K562 (cell line): ENCODE measurements around the gene ERGIC1. TPM values are rescaled to one million over a fixed set of nuclear protein-coding genes. Genes with fewer than 3 reads are reported as not detected.
A peak's percentile ranks its signal among the peaks of the same experiment; 100 is the strongest.

ENCODE experiments used
- ATAC-seq: fragments of 200-7000 bp; cut with Tn5 transposase; 3 replicates; pipeline ENCODE4 v1.9.1; 2020; ENCODE audit warnings: moderate library complexity
- BruUV-seq: library from RNA; stranded (reverse); fragments of 400-500 nt; replicated peaks from 2 replicates; lab custom pipeline; 2021; lab: Mats Ljungman, UMichigan
- CTCF ChIA-PET: fragments of 300-600 bp; formaldehyde crosslinking; extraction: SDS; loops from one replicate; lab custom pipeline; 2021; ENCODE audit warnings: low intra/inter-chr PET ratio; lab: Yijun Ruan, JAX
- POLR2A ChIA-PET: fragments of 300-600, 350-650 bp; sonication (Branson Sonifier 250); formaldehyde crosslinking; extraction: SDS; loops from one replicate; lab custom pipeline; 2021; ENCODE audit warnings: antibody characterized with exemption, inconsistent platforms; lab: Yijun Ruan, JAX
- DNase-seq, 4 experiments: peaks; one replicate each; pipeline versions ENCODE4 v3.0.0 to v3.0.0-alpha.2; 2011 to 2018; ENCODE audit warnings: low spot score in 3 of 4, mixed read lengths in 3 of 4; ENCODE audit errors: extremely low read depth in 1 of 4
- FAIRE-seq: peaks from 2 replicates; lab custom pipeline; 2011; peaks lifted over from hg19 to GRCh38; lab: Jason Lieb, UNC
- H2AFZ ChIP-seq: 2 replicates; pipeline ENCODE4 v1.6.0; 2011; ENCODE audit warnings: low read depth, low read length, control low read depth, inconsistent platforms
- H3K27ac ChIP-seq: fragments of 200-600 bp; 3 replicates; pipeline ENCODE4 v1.8.0; 2011; ENCODE audit warnings: low read depth, mild to moderate bottlenecking, control low read depth, inconsistent platforms, low read length, moderate library complexity, mixed read lengths; ENCODE audit errors: extremely low read depth
- H3K27me3 ChIP-seq, 2 experiments: fragments of 300-600 bp in 1 of 2; 2 replicates in 1 of 2; 3 replicates in 1 of 2; pipeline versions ENCODE4 v1.6.0 to v1.8.0; 2011; ENCODE audit warnings: inconsistent platforms in 2 of 2, low read length in 2 of 2, mild to moderate bottlenecking in 1 of 2, mixed read lengths in 1 of 2, moderate library complexity in 1 of 2; ENCODE audit not compliant: control insufficient read depth in 2 of 2, insufficient read depth in 2 of 2
- H3K36me3 ChIP-seq: fragments of 300-600 bp; 3 replicates; pipeline ENCODE4 v1.8.0; 2011; ENCODE audit warnings: mild to moderate bottlenecking, low read length, inconsistent platforms; ENCODE audit not compliant: control insufficient read depth, insufficient read depth
- H3K4me1 ChIP-seq, 2 experiments: fragments of 200-600 bp in 1 of 2; replicated peaks in 1 of 2; 2 replicates in 1 of 2; 3 replicates in 1 of 2; pipeline versions ENCODE4 v1.5.1 to v1.8.0; 2011; ENCODE audit warnings: inconsistent platforms in 2 of 2, low read length in 2 of 2, mild to moderate bottlenecking in 1 of 2, mixed read lengths in 1 of 2, moderate library complexity in 1 of 2; ENCODE audit not compliant: control insufficient read depth in 2 of 2, insufficient read depth in 2 of 2
- H3K4me2 ChIP-seq: 2 replicates; pipeline ENCODE4 v1.6.1; 2011; ENCODE audit warnings: low read length, control low read depth, inconsistent platforms, mixed read lengths; ENCODE audit not compliant: insufficient read depth
- H3K4me3 ChIP-seq: fragments of 200-600 bp; sonication (generic), shearing (Covaris generic); 2 replicates; pipeline ENCODE4 v1.5.1; 2016; ENCODE audit warnings: control low read depth, inconsistent platforms
- H3K79me2 ChIP-seq: fragments of 200-600 bp; 3 replicates; pipeline ENCODE4 v1.8.0; 2011; ENCODE audit warnings: low read length, inconsistent platforms; ENCODE audit not compliant: control insufficient read depth, insufficient read depth
- H3K9ac ChIP-seq, 2 experiments: 2 replicates each; pipeline versions ENCODE4 v1.6.0 to v1.6.1; 2011; ENCODE audit warnings: low read depth in 2 of 2, low read length in 2 of 2, control low read depth in 1 of 2, inconsistent platforms in 1 of 2, mild to moderate bottlenecking in 1 of 2, mixed read lengths in 1 of 2; ENCODE audit not compliant: insufficient read depth in 1 of 2
- H3K9me1 ChIP-seq: one replicate; pipeline ENCODE4 v1.6.0; 2011; ENCODE audit warnings: inconsistent platforms, mild to moderate bottlenecking, low read length, moderate library complexity; ENCODE audit not compliant: control insufficient read depth, insufficient read depth
- H3K9me3 ChIP-seq: replicated peaks from 2 replicates; pipeline ENCODE4 v1.5.1; 2011; ENCODE audit warnings: low read depth, low read length, inconsistent platforms; ENCODE audit not compliant: control insufficient read depth, insufficient read depth
- H4K20me1 ChIP-seq: replicated peaks from 2 replicates; pipeline ENCODE4 v1.6.1; 2011; ENCODE audit warnings: low read length, inconsistent platforms, mixed read lengths; ENCODE audit not compliant: control insufficient read depth, insufficient read depth
- BCOR ChIP-seq: fragments of 450-650 bp; IDR thresholded peaks from 2 replicates; pipeline ENCODE4 v1.6.1; 2016
- ETV1 ChIP-seq: fragments of 450-650 bp; conservative IDR thresholded peaks from 2 replicates; pipeline ENCODE4 v1.6.1; 2016; ENCODE audit warnings: missing genetic modification characterization, control low read depth, low read depth, missing compliant biosample characterization
- FOXK1 ChIP-seq: sonication (generic); formaldehyde crosslinking; IDR thresholded peaks from 2 replicates; pipeline ENCODE4 v1.8.0; 2022; ENCODE audit warnings: missing genetic modification reagents, mild to moderate bottlenecking, borderline replicate concordance
- MEF2A ChIP-seq: IDR thresholded peaks from 2 replicates; pipeline ENCODE4 v1.6.1; 2011; ENCODE audit warnings: low read depth, mild to moderate bottlenecking, low read length, moderate library complexity; ENCODE audit not compliant: control insufficient read depth
- MEIS2 ChIP-seq: fragments of 450-650 bp; IDR thresholded peaks from 2 replicates; pipeline ENCODE4 v1.6.1; 2014; ENCODE audit warnings: mild to moderate bottlenecking; ENCODE audit not compliant: partially characterized antibody
- XRCC4 ChIP-seq: IDR thresholded peaks from one replicate; pipeline ENCODE4 v1.6.1; 2011; ENCODE audit not compliant: insufficient read depth, insufficient read length; ENCODE audit errors: extremely low read depth
- ZFP36 ChIP-seq: fragments of 150-350 bp; IDR thresholded peaks from 2 replicates; pipeline ENCODE4 v1.6.1; 2018; ENCODE audit warnings: low read length, low read depth; ENCODE audit not compliant: partially characterized antibody
- ZNF324 ChIP-seq: fragments of 250-450 bp; sonication (Bioruptor Pico); IDR thresholded peaks from 2 replicates; pipeline ENCODE4 v1.4.0; 2020; ENCODE audit warnings: mild to moderate bottlenecking
- ZNF830 ChIP-seq: fragments of 250-450 bp; sonication (Bioruptor Pico); IDR thresholded peaks from 2 replicates; pipeline ENCODE4 v1.5.0; 2021; ENCODE audit warnings: mild to moderate bottlenecking
- WGBS: fragments of 100-300 bp; shearing (Covaris generic); methylation state at CpG from one replicate; pipeline ENCODE4 v1.1.6; 2016; ENCODE audit warnings: low coverage, mixed read lengths; ENCODE audit not compliant: insufficient coverage; ENCODE audit errors: missing lambda C conversion rate; 5-methylcytosine and 5-hydroxymethylcytosine counted together
- in situ Hi-C: fragments of 300-500 bp; cut with MboI; formaldehyde crosslinking; loops from 4 replicates; pipeline ENCODE4 v1.15.0; 2018; ENCODE audit warnings: inconsistent platforms, mixed read lengths
- intact Hi-C: fragments of 100-400 bp; cut with micrococcal nuclease; formaldehyde crosslinking; loops from 2 replicates; pipeline ENCODE4 v1.14.2; 2022
- polyA plus RNA-seq, 8 experiments: library from polyadenylated mRNA; depleted of rRNA in 4 of 8; stranded (reverse) in 5 of 8; unstranded in 3 of 8; fragments of >200 nt; fragmentation: Nextera tagmentation in 2 of 8; fragmentation: Illumina TruSeq in 1 of 8; extraction: Ambion mirVana in 2 of 8; extraction: Trizol in 1 of 8; gene quantifications; 2 replicates each; pipeline versions ENCODE4 v1.2.1 to v1.2.3, GENCODE V29; 2011 to 2014; ENCODE audit warnings: inconsistent platforms in 1 of 8, missing spikeins in 1 of 8
- total RNA-seq, 7 experiments: library from RNA; depleted of rRNA in 6 of 7; stranded (reverse); fragments of >200 nt in 6 of 7; fragmentation: Illumina TruSeq in 2 of 7; extraction: Trizol in 2 of 7; gene quantifications; 2 replicates each; pipeline versions ENCODE4 v1.2.1 to v1.2.3, GENCODE V29; 2011 to 2021; ENCODE audit warnings: low replicate concordance in 1 of 7
- TF ChIP-seq, protein P1 (sequence below): fragments of 250-450 bp; sonication (Bioruptor Pico); IDR thresholded peaks from 2 replicates; pipeline ENCODE4 v1.4.0; 2020

Gene ERGIC1
- total and polyA plus RNA-seq, 9 of the 15 experiments (the other 6 are each of a cell fraction or from before 2014, with no cell fraction given) = 5.5 to 68.4 (median 36.4) TPM

- TF ChIP-seq, protein P1, sequence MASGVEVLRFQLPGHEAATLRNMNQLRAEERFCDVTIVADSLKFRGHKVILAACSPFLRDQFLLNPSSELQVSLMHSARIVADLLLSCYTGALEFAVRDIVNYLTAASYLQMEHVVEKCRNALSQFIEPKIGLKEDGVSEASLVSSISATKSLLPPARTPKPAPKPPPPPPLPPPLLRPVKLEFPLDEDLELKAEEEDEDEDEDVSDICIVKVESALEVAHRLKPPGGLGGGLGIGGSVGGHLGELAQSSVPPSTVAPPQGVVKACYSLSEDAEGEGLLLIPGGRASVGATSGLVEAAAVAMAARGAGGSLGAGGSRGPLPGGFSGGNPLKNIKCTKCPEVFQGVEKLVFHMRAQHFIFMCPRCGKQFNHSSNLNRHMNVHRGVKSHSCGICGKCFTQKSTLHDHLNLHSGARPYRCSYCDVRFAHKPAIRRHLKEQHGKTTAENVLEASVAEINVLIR (CRISPR knock-in tag) = no peak
- TF ChIP-seq ETV1 (tag) (0 out of 2 replicates have a peak, but pooled peaks have one; percentile 27), MEIS2 (no peak)
Measured at GRCh38 chr5:172789687-172790495, 44.2 kb upstream of the ERGIC1 start (continued).

DNA sequence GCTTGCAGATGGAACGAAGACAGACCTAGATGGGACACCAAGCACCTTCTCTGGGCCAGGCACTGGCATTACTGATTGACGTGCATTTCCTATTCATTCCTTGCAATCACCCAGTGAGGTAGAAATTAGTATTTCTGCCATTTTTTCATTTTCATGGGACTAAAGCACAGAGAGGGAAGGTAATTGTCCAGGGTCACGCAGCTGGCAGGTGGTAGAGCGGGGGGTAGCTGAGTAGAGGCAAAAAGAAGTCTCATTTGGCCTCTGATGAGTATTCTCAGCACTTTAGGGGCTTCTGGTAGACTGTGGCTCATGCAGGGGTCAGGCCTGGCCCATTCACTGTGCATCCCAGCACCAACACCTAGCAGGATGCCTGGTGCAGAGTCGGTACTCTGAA is 43.6 kb upstream of the ERGIC1 start:
- TF ChIP-seq BCOR = peak; percentile 77
- no peak for TF ChIP-seq MEF2A
- TF ChIP-seq FOXK1 (CRISPR knock-in tag) = 0 out of 2 replicates have a peak, but pooled peaks have one; percentile 31
- TF ChIP-seq ZFP36 = peak; percentile 21
- TF ChIP-seq XRCC4 = no peak
- TF ChIP-seq ZNF324 = no peak
- no peak for TF ChIP-seq ZNF830 (CRISPR knock-in tag)
- H4K20me1 ChIP-seq = no peaks in the 10 kb centered on the region
- no peak overlapping the region for H3K27ac ChIP-seq
- no peaks in the 10 kb centered on the region for H3K9me3 ChIP-seq
- H3K36me3 ChIP-seq = no peaks in the 10 kb centered on the region
- no peak overlapping the region for H3K4me2 ChIP-seq
- ChIA-PET CTCF (no interaction called here), POLR2A (interaction anchor here (1.1 to 1.9 kb wide), 5 partner anchors 10 to 125 kb away, joined by 4 to 10 read pairs (median 5); partner anchors contain the start of gene DUSP1)
- FAIRE-seq = no peak
- no peaks in the 10 kb centered on the region for H3K79me2 ChIP-seq
- no peak overlapping the region for H3K4me3 ChIP-seq
- no peak for ATAC-seq
- H3K9me1 ChIP-seq = no peaks in the 10 kb centered on the region
- BruUV-seq = no TSS peak
- 70% methylated on average over 5 of the region's 5 CpGs for WGBS
- H3K4me1 ChIP-seq = peaks cover 46 to 48% of the 10 kb centered on the region in 2 experiments
- H3K9ac ChIP-seq = peak overlapping the region in 1 of 2 experiments; percentile 88; a peak in 1 of 4 replicates
- intact Hi-C loops (no loop called here), in situ Hi-C loops (no loop called here)
- no peak overlapping the region for H2AFZ ChIP-seq
- H3K27me3 ChIP-seq = no peaks in the 10 kb centered on the region
- no peak for DNase-seq
